GM18909 (cell line): Measurements from ENCODE around the gene FAM219B.
"Not testable (repeated sequence)": the region's sequence is repeated elsewhere in the genome, so short reads cannot be mapped to it uniquely, and the experiment has no call there.

ENCODE experiments used
- ATAC-seq: cut with Tn5 transposase; IDR thresholded peaks from one replicate; pipeline ENCODE4 v1.9.1; 2021; ENCODE audit warnings: mild to moderate bottlenecking; ENCODE audit not compliant: unreplicated experiment, poor library complexity

The FAM219B gene

GRCh38 chr15:74906450-74907162 lies at the start of gene FAM219B:
Gene FAM219B, minus strand, starts transcription at chr15:74906851. Its CDS starts 51 bp downstream, at chr15:74906800.
- ATAC-seq, result peak; percentile 81

- ATAC-seq, result peak; percentile 63
Observed at GRCh38 chr15:74955796-74956647, 49.4 kb upstream of the FAM219B start.

GRCh38 chr15:74955017-74955416 lies 48.4 kb upstream of the FAM219B start:
- no peak for ATAC-seq

- no peak for ATAC-seq
Observed at GRCh38 chr15:74954515-74954914, 47.9 kb upstream of the FAM219B start.

GRCh38 chr15:74951006-74951405 lies 44.4 kb upstream of the FAM219B start:
- ATAC-seq, result no peak

- no peak for ATAC-seq
Observed at GRCh38 chr15:74950078-74950908, 43.6 kb upstream of the FAM219B start.

GRCh38 chr15:74937590-74938371 lies 31.1 kb upstream of the FAM219B start, which contains the start of gene COX5A:
Gene COX5A, minus strand, starts transcription at chr15:74938073. Its CDS starts 59 bp downstream, at chr15:74938014.
- ATAC-seq, result peak; percentile 89

GRCh38 chr15:74937272-74937589 lies 30.6 kb upstream of the FAM219B start:
- ATAC-seq, result no peak

GRCh38 chr15:74935193-74935592 lies 28.5 kb upstream of the FAM219B start:
- not testable (repeated sequence) for ATAC-seq

- no peak for ATAC-seq
Observed at GRCh38 chr15:74933573-74933972, 26.9 kb upstream of the FAM219B start.

GRCh38 chr15:74928771-74929198 lies 22.1 kb upstream of the FAM219B start:
- ATAC-seq, result no peak

- no peak for ATAC-seq
Observed at GRCh38 chr15:74924525-74924924, 17.9 kb upstream of the FAM219B start.

- ATAC-seq, result no peak
Observed at GRCh38 chr15:74920456-74920855, 13.8 kb upstream of the FAM219B start.

GRCh38 chr15:74917676-74918075 lies 11.0 kb upstream of the FAM219B start:
- ATAC-seq, result no peak

GRCh38 chr15:74913799-74914198 lies 7.1 kb upstream of the FAM219B start:
- not testable (repeated sequence) for ATAC-seq

- ATAC-seq, result no peak
Observed at GRCh38 chr15:74913041-74913440, 6.4 kb upstream of the FAM219B start.

GRCh38 chr15:74908635-74909034 lies 2.0 kb upstream of the FAM219B start:
- ATAC-seq, result no peak

- peak; percentile 13 for ATAC-seq
Observed at GRCh38 chr15:74907163-74907870, 666 bp upstream of the FAM219B start.

- ATAC-seq, result peak; percentile 11
Observed at GRCh38 chr15:74906067-74906449, 593 bp downstream of the FAM219B start.
